Stimulated activated CD8-positive, alpha-beta memory T cell treated with anti-CD3 and anti-CD28 coated beads, Interleukin-7, amount 100 ng/mL, for 24 hours (primary cell): ENCODE measurements around the gene AIFM3.
"Not testable (repeated sequence)": the region's sequence is repeated elsewhere in the genome, so short reads cannot be mapped to it uniquely, and the experiment has no call there.

Experiments
- DNase-seq: peaks from one replicate; pipeline ENCODE4 v3.0.0-alpha.2; 2020; ENCODE audit warnings: low read depth

The AIFM3 gene

GRCh38 chr22:20992056-20992442 lies 25.0 kb downstream of the AIFM3 start:
- DNase-seq: no peak

DNA sequence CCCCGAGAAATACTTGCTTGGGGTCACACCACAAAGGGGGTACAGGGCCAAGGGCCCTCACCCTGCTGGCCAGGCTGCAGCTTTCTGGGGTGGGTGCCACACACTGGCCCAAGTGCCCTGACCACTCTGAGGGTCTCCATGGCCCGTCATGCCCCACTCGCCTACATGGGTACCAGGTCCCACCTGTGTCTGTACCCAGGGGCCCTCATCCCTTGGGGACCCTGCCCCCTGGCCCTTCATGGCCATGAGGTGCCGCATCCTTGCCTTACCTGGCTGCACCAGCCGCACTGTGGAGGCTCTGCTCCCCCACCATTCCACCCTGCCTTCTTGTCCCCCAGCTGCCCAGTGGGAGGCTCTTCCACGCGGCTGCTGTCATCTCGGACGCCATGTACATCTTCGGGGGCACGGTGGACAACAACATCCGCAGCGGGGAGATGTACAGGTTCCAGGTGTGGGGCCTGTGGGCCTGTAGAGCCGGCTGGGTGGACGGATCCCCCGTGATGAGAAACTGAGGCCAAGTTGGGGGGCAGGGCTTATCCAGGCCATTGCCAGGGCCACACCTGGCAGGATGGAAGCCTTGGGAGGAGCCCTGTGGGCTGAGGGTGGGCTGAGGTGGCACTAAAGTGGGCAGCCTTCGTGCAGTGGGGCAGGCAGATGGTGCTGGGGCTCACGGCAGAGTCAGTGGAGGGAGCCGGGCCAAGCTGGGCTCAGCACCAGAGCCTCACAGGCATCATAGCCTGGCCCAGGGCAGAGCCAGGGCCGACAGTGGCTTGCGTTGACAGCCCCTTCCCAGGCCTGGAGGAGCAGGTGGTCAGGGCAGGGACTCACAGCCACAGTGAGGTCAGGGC lies 25.6 kb downstream of the AIFM3 start:
- no peak for DNase-seq

DNA sequence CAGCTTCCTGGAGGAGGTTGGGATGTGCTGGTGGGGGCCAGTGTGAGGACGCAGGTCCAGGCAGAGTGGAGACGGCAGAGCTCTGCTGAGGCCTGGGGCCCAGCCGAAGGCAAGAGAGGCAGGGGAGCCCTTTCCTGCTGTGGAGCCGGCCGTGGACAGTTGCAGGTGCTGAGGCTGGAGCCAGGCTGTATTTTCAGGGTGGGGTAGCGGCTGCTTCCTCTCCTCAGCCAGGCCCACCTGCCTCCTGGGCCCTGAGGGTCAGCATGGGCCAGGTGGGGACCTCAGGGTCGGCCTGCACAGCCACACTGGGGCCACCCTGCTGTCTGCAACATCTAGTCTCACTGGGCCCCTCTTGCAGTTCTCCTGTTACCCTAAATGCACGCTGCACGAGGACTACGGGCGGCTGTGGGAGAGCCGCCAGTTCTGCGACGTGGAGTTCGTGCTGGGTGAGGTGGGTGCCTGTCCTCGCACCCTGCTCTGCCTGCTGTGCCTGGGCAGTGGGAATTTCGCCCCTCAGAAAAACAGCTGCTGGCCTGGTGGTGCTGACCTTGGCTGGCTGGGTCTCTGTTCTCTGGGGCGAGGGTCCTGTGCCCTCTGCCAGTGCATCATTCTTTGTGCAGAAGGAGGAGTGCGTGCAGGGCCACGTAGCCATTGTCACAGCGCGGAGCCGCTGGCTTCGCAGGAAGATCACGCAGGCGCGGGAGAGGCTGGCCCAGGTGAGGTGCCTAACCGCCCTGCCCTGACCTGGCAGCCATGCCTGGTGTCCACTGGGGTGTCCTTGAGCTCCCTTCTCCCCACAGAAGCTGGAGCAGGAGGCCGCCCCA lies 26.5 kb downstream of the AIFM3 start:
- no peak for DNase-seq

DNA sequence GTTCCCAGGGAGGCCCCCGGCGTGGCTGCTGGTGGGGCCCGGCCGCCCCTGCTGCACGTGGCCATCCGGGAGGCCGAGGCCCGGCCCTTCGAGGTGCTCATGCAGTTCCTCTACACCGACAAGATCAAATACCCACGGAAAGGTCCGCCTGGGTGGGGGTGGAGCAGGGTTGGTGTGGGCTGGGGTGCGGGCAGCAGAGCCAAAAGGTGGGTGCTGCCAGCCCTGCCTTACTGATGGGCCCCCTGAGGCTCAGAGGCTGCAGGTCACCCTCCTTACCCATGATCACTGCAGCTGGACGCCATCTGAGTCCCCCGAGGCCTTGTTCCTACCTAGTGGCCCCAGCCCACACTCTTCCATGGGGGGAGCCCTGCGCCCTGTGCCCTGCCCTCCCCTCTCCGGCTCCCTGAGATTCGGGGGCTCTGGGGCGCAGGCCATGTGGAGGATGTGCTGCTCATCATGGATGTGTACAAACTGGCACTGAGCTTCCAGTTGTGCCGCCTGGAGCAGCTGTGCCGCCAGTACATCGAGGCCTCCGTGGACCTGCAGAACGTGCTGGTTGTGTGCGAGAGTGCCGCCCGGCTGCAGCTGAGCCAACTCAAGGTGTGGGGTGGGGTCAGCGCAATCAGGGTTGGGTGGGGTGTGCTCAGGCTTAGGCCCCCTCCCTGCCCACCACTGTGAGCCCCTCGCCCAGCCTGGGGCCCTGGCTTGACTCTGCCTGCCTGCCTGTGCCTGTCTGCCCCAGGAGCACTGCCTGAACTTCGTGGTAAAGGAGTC lies 27.3 kb downstream of the AIFM3 start:
- DNase-seq: no peak

- no peak for DNase-seq
Measured at GRCh38 chr22:20994902-20995241, 27.8 kb downstream of the AIFM3 start.

GRCh38 chr22:20995329-20996030 lies 28.4 kb downstream of the AIFM3 start:
- no peak for DNase-seq

- no peak for DNase-seq
Measured at GRCh38 chr22:20996031-20996410, 29.0 kb downstream of the AIFM3 start.

DNA sequence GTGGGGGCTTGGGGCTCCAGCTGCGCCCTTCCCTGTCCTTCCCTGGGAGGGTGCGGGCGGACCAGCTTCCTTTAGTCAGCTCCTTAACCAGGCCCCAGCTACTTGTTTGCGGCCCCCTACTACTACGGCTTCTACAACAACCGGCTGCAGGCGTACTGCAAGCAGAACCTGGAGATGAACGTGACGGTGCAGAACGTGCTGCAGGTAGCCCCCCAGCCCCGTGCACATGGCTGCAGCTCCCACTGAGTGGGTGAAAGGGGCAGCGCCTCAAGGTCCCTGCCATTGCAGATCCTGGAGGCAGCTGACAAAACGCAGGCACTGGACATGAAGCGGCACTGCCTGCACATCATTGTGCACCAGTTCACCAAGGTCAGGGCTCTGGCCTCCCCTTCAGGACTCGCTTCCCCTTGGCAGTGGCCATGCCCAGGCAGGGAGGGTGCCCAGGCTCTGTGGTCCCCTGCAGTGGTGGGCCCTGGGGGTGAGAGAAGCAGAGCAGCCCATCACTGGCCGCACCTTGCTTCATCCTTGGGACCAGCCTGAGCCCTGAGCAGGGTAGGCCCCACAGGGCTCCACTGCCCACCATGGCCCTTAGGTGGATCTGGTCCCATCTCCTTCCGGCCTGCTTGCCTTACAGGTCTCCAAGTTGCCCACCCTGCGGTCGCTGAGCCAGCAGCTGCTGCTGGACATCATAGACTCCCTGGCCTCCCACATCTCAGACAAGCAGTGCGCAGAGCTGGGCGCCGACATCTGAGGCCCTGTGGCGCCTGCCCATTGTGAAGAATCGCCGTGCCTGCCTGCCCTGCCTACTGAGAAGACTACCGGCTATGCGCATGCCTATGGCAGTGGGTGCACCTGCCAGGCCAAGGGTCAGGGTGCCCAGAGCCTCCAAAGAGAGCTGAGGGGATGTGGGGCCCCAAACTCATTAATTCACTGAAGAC lies 29.8 kb downstream of the AIFM3 start:
- no peak for DNase-seq

GRCh38 chr22:20997536-20998257 lies 30.6 kb downstream of the AIFM3 start:
- DNase-seq: no peak

DNA sequence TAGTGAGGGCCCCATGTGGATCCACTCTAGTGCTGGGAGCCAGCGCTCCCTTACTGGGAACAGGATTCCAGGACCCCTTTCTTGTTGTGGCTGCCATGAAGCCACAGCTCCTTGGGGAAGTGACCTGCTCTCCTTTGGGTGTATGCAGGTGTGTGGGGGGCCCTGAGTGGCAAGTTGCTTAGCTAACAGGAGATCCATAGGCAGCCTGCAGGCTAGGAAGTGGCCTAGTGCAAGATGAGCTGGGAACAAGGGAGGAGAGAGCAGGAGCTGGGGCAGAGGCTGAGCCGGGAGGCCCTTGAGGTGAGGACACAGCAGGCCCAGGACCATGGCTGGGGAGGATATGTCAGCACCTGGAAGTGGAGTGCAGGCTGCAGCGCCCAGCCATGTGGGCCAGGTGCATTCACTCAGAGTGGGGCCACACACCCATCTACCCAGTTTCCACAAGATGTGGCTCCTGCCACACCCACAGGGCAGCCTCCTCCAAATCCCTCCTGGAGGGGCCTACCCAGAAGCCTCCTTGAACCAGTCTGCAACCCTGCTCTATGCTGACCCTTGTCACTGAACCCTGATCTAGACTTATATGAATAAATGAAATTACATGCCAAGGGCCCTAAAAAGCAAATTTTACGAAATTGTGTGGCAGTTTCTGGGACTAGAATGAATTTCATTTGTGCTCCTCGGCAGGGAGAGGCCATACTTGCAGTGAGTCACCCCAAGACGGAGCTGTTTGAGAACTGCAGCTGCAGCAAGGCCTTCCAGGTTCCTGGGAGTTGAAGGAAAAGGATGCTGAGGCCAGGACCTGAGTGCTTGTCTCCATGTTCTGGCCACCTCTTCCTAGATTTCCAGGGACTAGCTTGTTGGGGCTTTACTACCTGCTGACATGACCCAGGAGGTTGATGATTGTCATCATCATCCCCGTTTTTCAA lies 31.6 kb downstream of the AIFM3 start:
- DNase-seq: no peak

GRCh38 chr22:20999350-21000206 lies 32.5 kb downstream of the AIFM3 start:
- DNase-seq: no peak

- no peak for DNase-seq
Measured at GRCh38 chr22:21000207-21000986, 33.3 kb downstream of the AIFM3 start.

- DNase-seq: no peak
Measured at GRCh38 chr22:21000987-21001600, 34.0 kb downstream of the AIFM3 start.

DNA sequence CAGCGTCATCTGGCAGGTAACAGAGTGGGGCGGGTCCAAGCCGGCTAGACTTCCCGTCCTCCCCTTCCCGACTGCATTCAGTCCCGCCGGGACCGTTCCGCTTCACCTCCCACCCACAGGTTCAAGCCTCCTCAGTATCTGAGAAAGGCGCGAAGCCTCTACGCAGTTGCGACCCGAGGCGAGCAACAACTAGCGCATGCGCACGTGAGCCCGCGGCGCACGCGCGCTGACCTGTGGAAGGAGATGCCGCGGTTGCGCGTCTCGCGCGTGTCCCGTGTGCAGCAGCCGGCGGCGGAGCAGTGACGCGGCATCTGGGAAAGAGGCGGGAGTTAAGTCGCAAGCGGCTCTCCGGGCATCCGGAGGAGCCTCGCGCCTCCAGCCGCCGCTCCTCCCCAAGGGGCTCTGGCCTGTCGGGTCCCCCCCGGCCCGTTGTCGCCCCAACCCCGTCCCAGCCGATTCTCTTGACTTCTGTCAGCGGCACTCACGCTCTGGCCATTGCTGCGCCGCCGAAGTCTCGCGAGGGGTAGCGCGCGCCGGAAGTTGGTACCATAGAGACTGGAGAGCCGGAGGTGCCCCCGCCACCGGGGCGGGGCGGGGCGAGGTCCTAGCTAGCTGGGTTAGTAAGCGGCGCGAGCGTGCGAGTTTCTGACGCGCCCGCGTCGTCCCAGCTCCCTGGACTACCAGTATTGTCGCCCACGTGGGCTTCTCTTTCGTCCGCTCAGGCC lies 34.7 kb downstream of the AIFM3 start, which contains the start of gene THAP7:
Gene THAP7 (minus strand): TSS at position 518 of the 725 bp plus-strand sequence. CDS start 207 bp downstream, at position 311.
- peak; percentile 85 for DNase-seq

DNA sequence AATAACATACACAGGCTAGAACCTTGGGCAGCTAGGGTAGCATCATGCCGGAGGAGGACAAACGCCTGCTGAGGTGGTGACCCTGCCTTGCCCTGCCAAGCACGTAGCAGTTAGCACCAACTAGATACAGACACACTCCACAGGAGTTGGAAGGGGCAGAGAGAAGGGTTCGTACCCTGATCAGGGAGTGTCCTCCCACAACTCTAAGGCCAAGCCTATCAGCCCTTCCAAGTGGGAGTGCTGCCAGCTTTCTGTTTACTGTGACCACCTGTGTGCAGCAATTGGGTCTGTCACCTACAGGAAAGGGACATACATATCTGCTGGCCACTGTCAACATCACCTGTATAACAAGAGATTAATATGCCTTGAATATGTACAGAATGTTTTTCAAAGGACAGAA lies 36.7 kb downstream of the AIFM3 start:
- no peak for DNase-seq

DNA sequence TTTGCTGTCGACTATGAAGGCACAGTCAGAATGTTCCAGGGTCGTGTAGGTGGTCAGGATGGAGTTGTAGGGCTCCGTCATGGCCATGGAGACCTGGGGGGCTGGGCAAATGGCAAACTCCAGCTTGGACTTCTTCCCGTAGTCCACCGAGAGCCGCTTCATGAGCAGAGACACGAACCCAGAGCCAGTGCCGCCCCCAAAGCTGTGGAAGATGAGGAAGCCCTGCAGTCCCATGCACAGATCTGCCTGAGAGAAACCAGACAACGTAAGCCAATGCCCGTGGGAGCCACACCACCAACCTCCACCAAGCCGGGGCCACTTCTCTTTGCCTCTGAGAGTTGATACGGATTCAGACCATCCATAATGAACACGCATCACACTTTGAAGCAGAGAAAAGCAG lies 42.2 kb downstream of the AIFM3 start:
- not testable (repeated sequence) for DNase-seq
